ENCODE results near the gene PEX14. TPM values are rescaled to one million over a fixed set of nuclear protein-coding genes. Genes with fewer than 3 reads are reported as not detected.

Gene PEX14
- polyA plus RNA-seq, 1 donor (not counting 4 experiments of a cell fraction or from before 2014, with no cell fraction given), result 8.4 TPM

DNA sequence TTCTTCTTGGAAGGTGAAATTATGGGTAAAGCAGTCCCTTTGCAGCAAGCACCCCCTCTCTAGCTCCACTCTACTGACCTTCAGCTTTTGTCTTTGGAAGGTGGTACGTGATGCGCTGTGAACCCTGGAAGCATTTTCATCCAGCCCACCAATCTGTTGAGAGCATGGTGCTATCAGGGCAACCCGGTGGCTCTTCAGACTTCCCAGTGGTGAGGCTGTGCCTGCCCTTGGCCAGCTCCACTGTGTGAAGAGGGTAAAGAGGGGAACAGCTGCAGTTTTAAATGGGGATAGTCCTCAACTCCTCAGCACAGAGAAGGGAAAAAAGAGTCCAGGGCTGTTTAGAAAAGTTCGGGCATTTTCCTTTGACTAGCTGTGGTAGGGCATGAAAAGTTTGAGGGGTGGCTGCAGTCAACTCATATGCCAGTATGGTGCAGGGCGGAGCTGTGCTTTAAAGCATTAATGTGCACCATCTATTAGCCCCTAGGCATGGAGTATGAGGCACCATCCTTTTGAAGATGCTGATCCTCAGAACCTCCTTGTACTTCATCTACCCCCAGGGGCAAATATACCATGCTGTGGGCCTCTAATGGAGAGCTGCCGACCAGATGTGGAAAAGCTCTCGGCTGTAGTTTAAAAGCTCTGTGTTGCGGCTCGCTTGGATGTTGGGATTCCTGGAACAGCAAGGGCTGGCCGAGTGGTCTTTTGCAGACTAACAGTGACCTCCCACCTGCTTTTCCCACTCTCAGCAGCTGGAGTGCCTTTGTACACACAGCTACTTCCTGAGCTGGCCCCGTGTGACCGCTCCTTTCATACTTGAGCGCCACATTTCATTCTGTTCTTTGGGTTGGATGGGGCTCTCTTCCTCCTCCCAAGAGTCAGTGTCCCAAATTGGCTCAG lies 123.0 kb downstream of the PEX14 start:
- Histone ChIP-seq H3K27ac (ENCODE audit: control insufficient read depth, insufficient read depth, low read length) (no peak overlapping the region), H3K9me3 (ENCODE audit: control insufficient read depth, low read depth, low read length) (no peaks in the 10 kb centered on the region)

DNA sequence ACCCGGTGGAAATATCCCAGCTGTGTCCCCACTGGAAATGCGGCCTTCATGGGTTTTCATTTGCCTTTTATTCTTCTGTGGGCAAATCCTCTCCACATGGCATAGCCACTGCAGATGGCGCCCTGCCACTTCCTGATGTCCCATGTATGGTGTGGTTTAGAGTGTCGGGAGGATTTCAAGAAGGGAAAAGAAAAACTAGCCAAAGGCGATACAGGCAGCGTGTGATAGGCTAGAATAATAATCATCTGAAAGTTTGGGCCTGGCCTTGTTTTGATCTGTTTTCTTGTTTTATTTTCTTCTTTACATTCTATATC lies 123.6 kb downstream of the PEX14 start:
- H3K27ac ChIP-seq (ENCODE audit: control insufficient read depth, insufficient read depth, low read length), result peak overlapping the region; percentile 89
- FAIRE-seq, result no peak
- dilution Hi-C loops (cut with MboI; ENCODE audit: extremely low pct_ligation_motif_present, low sequenced_read_pairs), result no loop called here

More for the DNA sequence above, 123.0 kb downstream of the PEX14 start:
- Histone ChIP-seq H3K9ac (ENCODE audit: control insufficient read depth, extremely low read depth, insufficient read depth, low read length) (no peak overlapping the region), H3K4me3 (ENCODE audit: control insufficient read depth in 2 of 3, extremely low read depth in 1 of 3, insufficient read depth in 2 of 3, low read depth in 1 of 3, low read length in 3 of 3) (no peak overlapping the region), H3K36me3 (ENCODE audit: control insufficient read depth in 2 of 2, extremely low read depth in 1 of 2, insufficient read depth in 2 of 2, low read length in 2 of 2) (peaks cover 0 to 3% of the 10 kb centered on the region in 2 experiments), H3K4me2 (ENCODE audit: control insufficient read depth, extremely low read depth, insufficient read depth, low read depth, low read length) (no peak overlapping the region), H3K4me1 (ENCODE audit: control insufficient read depth, extremely low read depth, insufficient read depth, low read length) (peaks cover 22% of the 10 kb centered on the region), H4K20me1 (ENCODE audit: control insufficient read depth, extremely low read depth, insufficient read depth, low read length) (no peaks in the 10 kb centered on the region), H3K79me2 (ENCODE audit: control insufficient read depth, insufficient read depth, low read length) (no peaks in the 10 kb centered on the region), H3K27me3 (ENCODE audit: control insufficient read depth, extremely low read depth, insufficient read depth, low read length) (no peaks in the 10 kb centered on the region), H2AFZ (ENCODE audit: control insufficient read depth, low read length) (no peak overlapping the region), H3K9me1 (ENCODE audit: control insufficient read depth, extremely low read depth, insufficient read depth, low read length) (peaks cover 4% of the 10 kb centered on the region)
- TF ChIP-seq EZH2 (IDR thresholded peaks at IDR 0.05; ENCODE audit: low read length), result no peak
- TF ChIP-seq, protein P1, sequence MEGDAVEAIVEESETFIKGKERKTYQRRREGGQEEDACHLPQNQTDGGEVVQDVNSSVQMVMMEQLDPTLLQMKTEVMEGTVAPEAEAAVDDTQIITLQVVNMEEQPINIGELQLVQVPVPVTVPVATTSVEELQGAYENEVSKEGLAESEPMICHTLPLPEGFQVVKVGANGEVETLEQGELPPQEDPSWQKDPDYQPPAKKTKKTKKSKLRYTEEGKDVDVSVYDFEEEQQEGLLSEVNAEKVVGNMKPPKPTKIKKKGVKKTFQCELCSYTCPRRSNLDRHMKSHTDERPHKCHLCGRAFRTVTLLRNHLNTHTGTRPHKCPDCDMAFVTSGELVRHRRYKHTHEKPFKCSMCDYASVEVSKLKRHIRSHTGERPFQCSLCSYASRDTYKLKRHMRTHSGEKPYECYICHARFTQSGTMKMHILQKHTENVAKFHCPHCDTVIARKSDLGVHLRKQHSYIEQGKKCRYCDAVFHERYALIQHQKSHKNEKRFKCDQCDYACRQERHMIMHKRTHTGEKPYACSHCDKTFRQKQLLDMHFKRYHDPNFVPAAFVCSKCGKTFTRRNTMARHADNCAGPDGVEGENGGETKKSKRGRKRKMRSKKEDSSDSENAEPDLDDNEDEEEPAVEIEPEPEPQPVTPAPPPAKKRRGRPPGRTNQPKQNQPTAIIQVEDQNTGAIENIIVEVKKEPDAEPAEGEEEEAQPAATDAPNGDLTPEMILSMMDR (optimal IDR thresholded peaks at IDR 0.05 in 1 of 3, IDR thresholded peaks at IDR 0.05 in 1 of 3, conservative IDR thresholded peaks at IDR 0.05 in 1 of 3; ENCODE audit: extremely low read depth in 1 of 3, insufficient read depth in 2 of 3, low read length in 3 of 3), result no peak
- dilution Hi-C loops (cut with MboI; ENCODE audit: extremely low pct_ligation_motif_present, low sequenced_read_pairs), result no loop called here
- no peak for FAIRE-seq
- no peak for DNase-seq (ENCODE audit: low read depth, low spot score)

More for the DNA sequence above, 123.6 kb downstream of the PEX14 start:
- Histone ChIP-seq H3K4me2 (ENCODE audit: control insufficient read depth, extremely low read depth, insufficient read depth, low read depth, low read length) (no peak overlapping the region), H3K4me3 (ENCODE audit: control insufficient read depth in 2 of 3, extremely low read depth in 1 of 3, insufficient read depth in 2 of 3, low read depth in 1 of 3, low read length in 3 of 3) (no peak overlapping the region), H3K27me3 (ENCODE audit: control insufficient read depth, extremely low read depth, insufficient read depth, low read length) (no peaks in the 10 kb centered on the region), H3K4me1 (ENCODE audit: control insufficient read depth, extremely low read depth, insufficient read depth, low read length) (peaks cover 23% of the 10 kb centered on the region), H4K20me1 (ENCODE audit: control insufficient read depth, extremely low read depth, insufficient read depth, low read length) (no peaks in the 10 kb centered on the region), H3K9me3 (ENCODE audit: control insufficient read depth, low read depth, low read length) (no peaks in the 10 kb centered on the region), H3K9me1 (ENCODE audit: control insufficient read depth, extremely low read depth, insufficient read depth, low read length) (peaks cover 4% of the 10 kb centered on the region), H3K9ac (ENCODE audit: control insufficient read depth, extremely low read depth, insufficient read depth, low read length) (no peak overlapping the region), H3K79me2 (ENCODE audit: control insufficient read depth, insufficient read depth, low read length) (no peaks in the 10 kb centered on the region), H2AFZ (ENCODE audit: control insufficient read depth, low read length) (no peak overlapping the region), H3K36me3 (ENCODE audit: control insufficient read depth in 2 of 2, extremely low read depth in 1 of 2, insufficient read depth in 2 of 2, low read length in 2 of 2) (peaks cover 0 to 3% of the 10 kb centered on the region in 2 experiments)
- TF ChIP-seq, protein P1 (optimal IDR thresholded peaks at IDR 0.05 in 1 of 3, IDR thresholded peaks at IDR 0.05 in 1 of 3, conservative IDR thresholded peaks at IDR 0.05 in 1 of 3; ENCODE audit: extremely low read depth in 1 of 3, insufficient read depth in 2 of 3, low read length in 3 of 3), result peak in 1 of 3 experiments; percentile 35
- TF ChIP-seq EZH2 (IDR thresholded peaks at IDR 0.05; ENCODE audit: low read length), result no peak
- no peak for DNase-seq (ENCODE audit: low read depth, low spot score)

Data from keratinocyte (primary cell).